Upper lobe of right lung (tissue), 1 donor: ENCODE measurements around the gene TMEM30B. TPM values are rescaled to one million over a fixed set of nuclear protein-coding genes. Genes with fewer than 3 reads are reported as not detected.
A peak's percentile ranks its signal among the peaks of the same experiment; 100 is the strongest.

Experiments used
- ATAC-seq: fragments of 200-7000 bp; cut with Tn5 transposase; one replicate; pipeline ENCODE4 v1.9.1; 2020; ENCODE audit warnings: mild to moderate bottlenecking, moderate library complexity
- DNase-seq: peaks from one replicate; pipeline ENCODE4 v3.0.0-alpha.2; 2020
- H3K27ac ChIP-seq: fragments of 200-600 bp; one replicate; pipeline ENCODE4 v1.8.0; 2022
- H3K27me3 ChIP-seq: fragments of 200-600 bp; one replicate; pipeline ENCODE4 v1.8.0; 2022; ENCODE audit warnings: mild to moderate bottlenecking
- H3K36me3 ChIP-seq: fragments of 200-600 bp; one replicate; pipeline ENCODE4 v1.8.0; 2022
- H3K4me1 ChIP-seq: fragments of 200-600 bp; one replicate; pipeline ENCODE4 v1.8.0; 2022
- H3K4me3 ChIP-seq: fragments of 200-600 bp; one replicate; pipeline ENCODE4 v1.8.0; 2022; ENCODE audit warnings: mild to moderate bottlenecking
- H3K9me3 ChIP-seq: fragments of 200-600 bp; one replicate; pipeline ENCODE4 v1.8.0; 2022
- intact Hi-C: fragments of 100-400 bp; cut with DNase I; formaldehyde crosslinking; loops from one replicate; pipeline ENCODE4 v1.11.0; 2022
- total RNA-seq: library from RNA; stranded (reverse); fragmentation: NEBNext Ultra II Directional; extraction: Animal tissue kit (Norgen Biotek cat#: 25700); gene quantifications from one replicate; pipeline ENCODE4 v1.2.1, GENCODE V29; 2021
- TF ChIP-seq, protein P1 (sequence below): fragments of 200-600 bp; IDR thresholded peaks from one replicate; pipeline ENCODE4 v1.8.0; 2022; ENCODE audit warnings: antibody characterized with exemption
- donor health status: DM: no; HTN: yes; CAD: no; lungs with severe emphysema.

Gene TMEM30B
- total RNA-seq, 1 donor from 2014 or later: 22.5 TPM

DNA sequence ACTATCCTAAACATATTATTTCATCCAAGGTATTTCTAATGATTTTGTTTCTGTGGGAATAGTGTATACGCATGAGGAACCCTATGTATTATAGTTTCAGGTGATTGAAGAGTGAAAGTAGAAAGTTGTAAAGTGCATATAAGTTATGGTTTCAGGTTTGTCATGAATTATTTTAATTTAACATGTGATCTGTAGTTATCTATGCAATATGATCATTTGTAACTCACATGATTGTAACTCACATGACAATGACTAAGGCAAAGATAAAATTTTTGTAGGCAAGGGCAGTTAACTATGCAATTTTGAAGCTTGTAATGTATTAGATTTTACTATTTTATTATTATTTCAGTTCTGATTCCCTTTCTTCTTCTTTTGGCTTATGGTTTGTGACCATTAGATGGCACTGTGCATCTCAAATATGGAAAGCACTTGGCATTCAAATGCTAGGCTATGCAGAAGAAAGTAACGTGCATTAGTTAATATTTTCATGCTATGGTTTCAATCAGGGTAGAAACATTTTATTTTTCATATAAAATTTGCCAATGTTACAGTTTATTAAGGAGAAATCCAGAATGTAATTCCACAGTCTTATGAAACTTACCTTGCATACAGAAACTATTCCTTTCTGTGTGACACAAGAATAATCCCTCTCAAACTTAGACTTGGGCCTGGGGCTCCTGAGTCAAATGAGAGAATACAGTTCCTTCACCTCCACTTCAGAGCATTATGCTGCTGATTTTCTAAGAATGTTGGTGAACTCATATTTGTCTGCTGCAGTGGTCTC lies 15.8 kb upstream of the TMEM30B start:
- no peak overlapping the region for H3K4me3 ChIP-seq
- intact Hi-C loops: no loop called here
- TF ChIP-seq, protein P1, sequence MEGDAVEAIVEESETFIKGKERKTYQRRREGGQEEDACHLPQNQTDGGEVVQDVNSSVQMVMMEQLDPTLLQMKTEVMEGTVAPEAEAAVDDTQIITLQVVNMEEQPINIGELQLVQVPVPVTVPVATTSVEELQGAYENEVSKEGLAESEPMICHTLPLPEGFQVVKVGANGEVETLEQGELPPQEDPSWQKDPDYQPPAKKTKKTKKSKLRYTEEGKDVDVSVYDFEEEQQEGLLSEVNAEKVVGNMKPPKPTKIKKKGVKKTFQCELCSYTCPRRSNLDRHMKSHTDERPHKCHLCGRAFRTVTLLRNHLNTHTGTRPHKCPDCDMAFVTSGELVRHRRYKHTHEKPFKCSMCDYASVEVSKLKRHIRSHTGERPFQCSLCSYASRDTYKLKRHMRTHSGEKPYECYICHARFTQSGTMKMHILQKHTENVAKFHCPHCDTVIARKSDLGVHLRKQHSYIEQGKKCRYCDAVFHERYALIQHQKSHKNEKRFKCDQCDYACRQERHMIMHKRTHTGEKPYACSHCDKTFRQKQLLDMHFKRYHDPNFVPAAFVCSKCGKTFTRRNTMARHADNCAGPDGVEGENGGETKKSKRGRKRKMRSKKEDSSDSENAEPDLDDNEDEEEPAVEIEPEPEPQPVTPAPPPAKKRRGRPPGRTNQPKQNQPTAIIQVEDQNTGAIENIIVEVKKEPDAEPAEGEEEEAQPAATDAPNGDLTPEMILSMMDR: peak; percentile 75
- no peak for DNase-seq
- no peaks in the 10 kb centered on the region for H3K4me1 ChIP-seq
- peak; percentile 72 for ATAC-seq
- no peaks in the 10 kb centered on the region for H3K36me3 ChIP-seq
- no peak overlapping the region for H3K27ac ChIP-seq
- no peaks in the 10 kb centered on the region for H3K27me3 ChIP-seq
- no peaks in the 10 kb centered on the region for H3K9me3 ChIP-seq

DNA sequence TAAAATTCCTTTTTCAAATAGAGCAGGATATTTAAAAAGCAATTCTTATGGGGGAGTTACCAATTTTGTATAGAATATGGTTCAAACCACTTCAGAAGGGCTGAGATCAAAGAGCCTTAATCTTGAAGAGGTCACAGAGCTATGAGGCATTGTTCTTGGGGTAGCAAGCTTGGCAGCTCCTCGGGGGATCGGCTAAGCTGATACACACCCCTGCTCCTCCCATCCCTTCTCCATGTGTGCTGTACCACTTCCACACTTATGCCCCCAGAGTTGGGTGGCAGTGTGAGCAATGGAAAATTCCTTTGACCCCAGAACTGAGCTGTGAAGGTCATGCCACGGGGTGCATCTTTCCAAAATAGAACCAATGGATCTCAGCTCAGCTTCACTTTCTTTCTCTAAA lies 15.0 kb upstream of the TMEM30B start:
- intact Hi-C loops: no loop called here
- H3K4me1 ChIP-seq: no peaks in the 10 kb centered on the region
- no peak for ATAC-seq
- TF ChIP-seq, protein P1: no peak
- no peak for DNase-seq
- no peaks in the 10 kb centered on the region for H3K27me3 ChIP-seq
- H3K36me3 ChIP-seq: no peaks in the 10 kb centered on the region
- H3K4me3 ChIP-seq: no peak overlapping the region
- H3K27ac ChIP-seq: no peak overlapping the region
- no peaks in the 10 kb centered on the region for H3K9me3 ChIP-seq

DNA sequence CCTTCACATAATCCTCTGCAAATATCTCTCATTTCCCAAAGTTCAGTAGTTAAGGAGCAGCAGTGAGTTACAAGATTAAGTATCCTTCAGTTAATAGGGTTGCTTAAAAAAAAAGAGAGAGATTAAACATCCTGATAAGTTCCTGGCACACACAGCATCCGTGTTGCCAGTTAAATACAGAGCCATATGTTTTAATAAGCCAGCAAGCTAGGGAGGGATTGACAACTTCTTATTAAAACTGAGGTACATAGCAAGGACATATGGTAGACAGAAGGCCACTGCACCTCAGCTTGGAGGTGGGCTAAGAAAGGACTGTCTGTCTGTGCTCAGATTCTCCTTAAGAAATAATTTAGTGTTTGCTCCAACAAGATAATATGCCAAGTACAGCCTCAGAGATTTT lies 9.6 kb upstream of the TMEM30B start:
- Histone ChIP-seq H3K36me3 (no peaks in the 10 kb centered on the region), H3K4me1 (no peaks in the 10 kb centered on the region), H3K27ac (no peak overlapping the region), H3K9me3 (no peaks in the 10 kb centered on the region), H3K27me3 (no peaks in the 10 kb centered on the region), H3K4me3 (no peak overlapping the region)
- ATAC-seq (no peak), DNase-seq (no peak)
- intact Hi-C loops: no loop called here
- TF ChIP-seq, protein P1: no peak

DNA sequence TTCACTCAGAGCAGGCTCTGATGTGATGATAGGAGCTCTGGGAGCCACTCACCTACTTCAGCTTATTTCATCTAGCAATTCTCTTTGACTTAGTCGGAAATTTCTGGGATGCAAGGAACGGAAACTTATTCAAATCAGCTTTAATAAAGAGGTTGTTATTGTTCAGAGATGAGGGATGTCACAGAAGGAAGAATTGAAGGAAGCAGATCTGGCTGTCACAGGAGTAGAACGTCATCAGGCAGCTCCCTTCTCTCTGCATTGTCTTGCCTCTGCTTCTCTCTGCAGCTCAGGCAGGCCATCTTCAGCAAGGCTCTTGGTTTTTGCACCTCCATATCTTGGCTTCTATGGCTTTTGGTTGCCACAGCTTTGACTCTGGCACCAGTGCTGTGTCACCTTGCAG lies 7.6 kb upstream of the TMEM30B start:
- H3K27ac ChIP-seq: no peak overlapping the region
- no peaks in the 10 kb centered on the region for H3K36me3 ChIP-seq
- ATAC-seq: no peak
- no peak overlapping the region for H3K4me3 ChIP-seq
- H3K9me3 ChIP-seq: no peaks in the 10 kb centered on the region
- no peak for DNase-seq
- intact Hi-C loops: no loop called here
- TF ChIP-seq, protein P1: no peak
- H3K4me1 ChIP-seq: no peaks in the 10 kb centered on the region
- no peaks in the 10 kb centered on the region for H3K27me3 ChIP-seq

DNA sequence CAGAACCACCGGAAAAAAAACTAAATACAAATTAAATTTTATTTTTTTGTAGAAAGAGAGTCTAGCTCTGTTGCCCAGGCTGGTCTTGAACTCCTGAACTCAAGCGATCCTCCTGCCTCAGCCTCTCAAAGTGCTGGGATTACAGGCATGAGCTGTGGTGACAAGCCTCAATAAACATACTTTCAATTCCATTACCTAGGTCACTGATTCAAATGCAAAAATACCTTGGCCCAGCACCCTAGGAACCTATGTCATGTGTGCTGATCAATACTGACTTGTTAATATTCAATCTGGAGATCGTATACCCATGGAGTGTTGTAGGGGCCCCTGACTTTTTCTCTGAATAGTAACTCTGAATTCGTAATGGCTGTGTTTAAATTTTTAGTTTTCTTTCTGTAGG lies 7.1 kb upstream of the TMEM30B start:
- intact Hi-C loops: no loop called here
- TF ChIP-seq, protein P1: no peak
- ATAC-seq: no peak

More for the DNA sequence above, 7.1 kb upstream of the TMEM30B start:
- no peak for DNase-seq
- no peaks in the 10 kb centered on the region for H3K27me3 ChIP-seq
- no peaks in the 10 kb centered on the region for H3K9me3 ChIP-seq
- no peaks in the 10 kb centered on the region for H3K4me1 ChIP-seq
- H3K4me3 ChIP-seq: no peak overlapping the region
- H3K27ac ChIP-seq: no peak overlapping the region
- H3K36me3 ChIP-seq: no peaks in the 10 kb centered on the region
